HCT116 (cell line): Measurements from ENCODE around the gene SLC5A10. TPM values are rescaled to one million over a fixed set of nuclear protein-coding genes. Genes with fewer than 3 reads are reported as not detected.

Experiments used
- ATAC-seq: fragments of 200-7000 bp; cut with Tn5 transposase; 2 replicates; pipeline ENCODE4 v1.9.1; 2020; ENCODE audit warnings: mild to moderate bottlenecking, moderate library complexity
- BruUV-seq: library from RNA; stranded (reverse); fragments of 400-500 nt; replicated peaks from 2 replicates; lab custom pipeline; 2021; lab: Mats Ljungman, UMichigan
- CTCF ChIA-PET: fragments of 300-600 bp; sonication (Branson Sonifier 250); formaldehyde crosslinking; loops from one replicate; lab custom pipeline; 2021; ENCODE audit warnings: antibody characterized with exemption; lab: Charles Lee
- POLR2A ChIA-PET: fragments of 300-600, 350-600 bp; sonication (Branson Sonifier 250); formaldehyde crosslinking; loops from one replicate; lab custom pipeline; 2021; ENCODE audit warnings: antibody characterized with exemption; lab: Charles Lee
- RAD21 ChIA-PET, 2 experiments: fragments of 300-600 bp; sonication (Branson Sonifier 250); formaldehyde crosslinking; loops; one replicate each; lab custom pipeline; 2023; ENCODE audit warnings: low total read pairs in 2 of 2; ENCODE audit not compliant: uncharacterized antibody in 2 of 2, unreplicated experiment in 2 of 2, low non-redundant PET in 1 of 2; lab: Charles Lee
- DNase-seq: peaks from one replicate; pipeline ENCODE4 v3.0.0-alpha.2; 2010; ENCODE audit warnings: low read depth, low spot score
- H2AFZ ChIP-seq: fragments of 200-600 bp; shearing (Covaris generic), sonication (generic); 2 replicates; pipeline ENCODE4 v1.6.1; 2017; ENCODE audit warnings: low read depth, mixed run types, mixed read lengths, antibody characterized with exemption, low read length; ENCODE audit not compliant: poor library complexity, severe bottlenecking
- H3K27ac ChIP-seq: 2 replicates; pipeline ENCODE4 v1.5.1; 2012; ENCODE audit warnings: low read depth, low read length
- H3K27me3 ChIP-seq: fragments of 200-600 bp; sonication (generic); 2 replicates; pipeline ENCODE4 v1.6.1; 2016; ENCODE audit warnings: mixed run types, low read length, mixed read lengths; ENCODE audit not compliant: insufficient read depth
- H3K36me3 ChIP-seq, 2 experiments: fragments of 200-500 bp in 1 of 2; fragments of 200-600 bp in 1 of 2; sonication (Bioruptor generic) in 1 of 2; sonication (generic) in 1 of 2; 2 replicates each; pipeline versions ENCODE4 v1.5.1 to v1.6.1; 2014 to 2016; ENCODE audit warnings: low read length in 2 of 2, inconsistent platforms in 1 of 2, mixed read lengths in 1 of 2, mixed run types in 1 of 2; ENCODE audit not compliant: insufficient read depth in 2 of 2, control insufficient read depth in 1 of 2
- H3K4me1 ChIP-seq, 2 experiments: fragments of 200-600 bp in 1 of 2; sonication (generic) in 1 of 2; 2 replicates each; pipeline versions ENCODE4 v1.5.1 to v1.6.1; 2012 to 2017; ENCODE audit warnings: low read length in 2 of 2, inconsistent platforms in 1 of 2, mild to moderate bottlenecking in 1 of 2, mixed read lengths in 1 of 2, mixed run types in 1 of 2, moderate library complexity in 1 of 2; ENCODE audit not compliant: insufficient read depth in 2 of 2, control insufficient read depth in 1 of 2
- H3K4me2 ChIP-seq: fragments of 200-600 bp; sonication (generic); 2 replicates; pipeline ENCODE4 v1.6.1; 2017; ENCODE audit warnings: mixed run types, low read length, mixed read lengths
- H3K4me3 ChIP-seq, 2 experiments: fragments of 200-600 bp in 1 of 2; sonication (generic) in 1 of 2; replicated peaks in 1 of 2; 2 replicates each; pipeline ENCODE4 v1.5.1; 2011 to 2016; ENCODE audit warnings: low read length in 2 of 2, control low read depth in 1 of 2, low read depth in 1 of 2, mild to moderate bottlenecking in 1 of 2, mixed read lengths in 1 of 2, mixed run types in 1 of 2
- H3K79me2 ChIP-seq: fragments of 200-600 bp; sonication (generic); 2 replicates; pipeline ENCODE4 v1.6.1; 2017; ENCODE audit warnings: mild to moderate bottlenecking, mixed run types, low read length, moderate library complexity, mixed read lengths; ENCODE audit not compliant: insufficient read depth
- H3K9ac ChIP-seq: fragments of 200-600 bp; sonication (generic); 2 replicates; pipeline ENCODE4 v1.6.1; 2016; ENCODE audit warnings: low read length, mixed read lengths
- H3K9me2 ChIP-seq: fragments of 200-600 bp; sonication (generic), shearing (Covaris generic); 2 replicates; pipeline ENCODE4 v1.6.1; 2017; ENCODE audit warnings: mixed run types, mild to moderate bottlenecking, moderate library complexity; ENCODE audit not compliant: insufficient read depth
- H3K9me3 ChIP-seq, 2 experiments: fragments of 200-500 bp in 1 of 2; fragments of 200-600 bp in 1 of 2; sonication (Bioruptor generic) in 1 of 2; sonication (generic) in 1 of 2; 2 replicates each; pipeline ENCODE4 v1.6.1; 2014 to 2017; ENCODE audit warnings: low read length in 2 of 2, mixed read lengths in 2 of 2, inconsistent platforms in 1 of 2, low read depth in 1 of 2, mild to moderate bottlenecking in 1 of 2, mixed run types in 1 of 2, moderate library complexity in 1 of 2; ENCODE audit not compliant: control insufficient read depth in 1 of 2, insufficient read depth in 1 of 2
- H4K20me1 ChIP-seq: fragments of 200-600 bp; sonication (generic), shearing (Covaris generic); 2 replicates; pipeline ENCODE4 v1.6.1; 2017; ENCODE audit warnings: mixed run types, mild to moderate bottlenecking, moderate library complexity; ENCODE audit not compliant: insufficient read depth
- CBX3 ChIP-seq: IDR thresholded peaks from 2 replicates; pipeline ENCODE4 v1.6.1; 2012; ENCODE audit warnings: low read depth
- CEBPB ChIP-seq: IDR thresholded peaks from 2 replicates; pipeline ENCODE4 v1.6.1; 2012; ENCODE audit warnings: low read depth
- CTCF ChIP-seq, 3 experiments: fragments of 200-600 bp in 1 of 3; sonication (generic) in 1 of 3; IDR thresholded peaks in 2 of 3; conservative IDR thresholded peaks in 1 of 3; 2 replicates each; pipeline ENCODE4 v1.5.1; 2012 to 2017; ENCODE audit warnings: low read depth in 2 of 3, low read length in 2 of 3, antibody characterized with exemption in 1 of 3, borderline replicate concordance in 1 of 3, control low read depth in 1 of 3, mild to moderate bottlenecking in 1 of 3, mixed read lengths in 1 of 3, mixed run types in 1 of 3, moderate library complexity in 1 of 3; ENCODE audit not compliant: insufficient read depth in 1 of 3
- EGR1 ChIP-seq: IDR thresholded peaks from 2 replicates; pipeline ENCODE4 v1.6.1; 2012; ENCODE audit warnings: low read depth
- FOSL1 ChIP-seq: IDR thresholded peaks from 2 replicates; pipeline ENCODE4 v1.6.1; 2012; ENCODE audit warnings: low read depth
- POLR2AphosphoS5 ChIP-seq: IDR thresholded peaks from 2 replicates; pipeline ENCODE4 v1.6.1; 2011; ENCODE audit warnings: mild to moderate bottlenecking, low read depth, low read length, moderate library complexity
- RAD21 ChIP-seq: IDR thresholded peaks from 2 replicates; pipeline ENCODE4 v1.6.1; 2012; ENCODE audit warnings: low read depth, mild to moderate bottlenecking
- SIN3A ChIP-seq: IDR thresholded peaks from 2 replicates; pipeline ENCODE4 v1.6.1; 2012; ENCODE audit warnings: low read depth
- SP1 ChIP-seq: IDR thresholded peaks from 2 replicates; pipeline ENCODE4 v1.6.1; 2012; ENCODE audit warnings: low read depth
- SRF ChIP-seq: IDR thresholded peaks from 2 replicates; pipeline ENCODE4 v1.6.1; 2012; ENCODE audit warnings: low read depth
- TCF7L2 ChIP-seq: IDR thresholded peaks from 2 replicates; pipeline ENCODE4 v1.7.0; 2011; ENCODE audit warnings: borderline replicate concordance, inconsistent platforms; ENCODE audit not compliant: insufficient read depth, insufficient read length; ENCODE audit errors: extremely low read depth
- intact Hi-C: fragments of 100-400 bp; cut with micrococcal nuclease; formaldehyde crosslinking; loops from 2 replicates; pipeline ENCODE4 v1.10.0; 2022
- total RNA-seq: library from RNA; stranded (reverse); gene quantifications from one replicate; pipeline ENCODE4 v1.2.1, GENCODE V29; 2021; ENCODE audit not compliant: unreplicated experiment

The SLC5A10 gene
- total RNA-seq, 1 experiment from 2014 or later, result not detected

- TF ChIP-seq POLR2AphosphoS5, result no peak
- no peak for TF ChIP-seq SIN3A
- TF ChIP-seq TCF7L2, result no peak
- TF ChIP-seq SP1, result no peak
- no peak for TF ChIP-seq CBX3
- no peak for TF ChIP-seq RAD21
- TF ChIP-seq SRF, result no peak
- TF ChIP-seq CTCF (IDR thresholded peaks at IDR 0.05 in 2 of 3, conservative IDR thresholded peaks at IDR 0.05 in 1 of 3; ENCODE audit: borderline replicate concordance in 1 of 3, insufficient read depth in 1 of 3, low read depth in 2 of 3, low read length in 2 of 3), result no peak
- no peak for TF ChIP-seq FOSL1
- no peak for TF ChIP-seq CEBPB
- no peak for TF ChIP-seq EGR1
- TF ChIP-seq, all 23 proteins: peak for 0
- Histone ChIP-seq H3K4me2 (no peak overlapping the region), H2AFZ (no peak overlapping the region), H4K20me1 (no peaks in the 10 kb centered on the region; the same call in 1 of the 2 replicates), H3K36me3 (peaks cover 9 to 66% of the 10 kb centered on the region in 2 experiments; a peak in 3 of 4 replicates), H3K9ac (no peak overlapping the region), H3K4me3 (no peak overlapping the region), H3K27ac (no peak overlapping the region), H3K9me2 (no peaks in the 10 kb centered on the region), H3K9me3 (peaks cover 0 to 5% of the 10 kb centered on the region in 2 experiments; a peak in 2 of 4 replicates), H3K4me1 (peaks cover 9 to 23% of the 10 kb centered on the region in 2 experiments; a peak in 3 of 4 replicates), H3K27me3 (no peaks in the 10 kb centered on the region), H3K79me2 (peaks cover 91% of the 10 kb centered on the region)
- DNase-seq (no peak), ATAC-seq (no peak)
- no TSS peak for BruUV-seq
- ChIA-PET CTCF (no interaction called here), RAD21 (no interaction called here), POLR2A (no interaction called here)
- intact Hi-C loops, result no loop called here
Measured at GRCh38 chr17:18999911-19000310, 47.9 kb downstream of the SLC5A10 start.
